Activated CD4-positive, alpha-beta memory T cell treated with anti-CD3 and anti-CD28 coated beads, Interleukin-2, amount 10 ng/mL, durations not matched to agents 7 days and 5 days (primary cell): ENCODE data around the gene B4GALNT4. TPM values are rescaled to one million over a fixed set of nuclear protein-coding genes. Genes with fewer than 3 reads are reported as not detected.

ENCODE experiments used
- CTCF ChIA-PET: fragments of 350-600 bp; sonication (Branson Sonifier 250); formaldehyde crosslinking; loops from one replicate; lab custom pipeline; 2021; ENCODE audit warnings: antibody characterized with exemption, inconsistent platforms; lab: Charles Lee
- POLR2A ChIA-PET: fragments of 350-600 bp; sonication (Branson Sonifier 250); formaldehyde crosslinking; loops from one replicate; lab custom pipeline; 2021; ENCODE audit warnings: antibody characterized with exemption; lab: Charles Lee
- DNase-seq: peaks from one replicate; pipeline ENCODE4 v3.0.0-alpha.2; 2020
- H3K27ac Mint-ChIP-seq: one replicate; pipeline ENCODE4 v1.8.0; 2021; ENCODE audit warnings: mild to moderate bottlenecking, mixed read lengths
- H3K27me3 Mint-ChIP-seq: one replicate; pipeline ENCODE4 v1.8.0; 2021; ENCODE audit warnings: mixed read lengths
- H3K36me3 Mint-ChIP-seq: one replicate; pipeline ENCODE4 v1.8.0; 2021; ENCODE audit warnings: low read depth, mixed read lengths
- H3K4me1 Mint-ChIP-seq: one replicate; pipeline ENCODE4 v1.8.0; 2021; ENCODE audit warnings: mixed read lengths
- H3K4me3 Mint-ChIP-seq: one replicate; pipeline ENCODE4 v1.8.0; 2021; ENCODE audit warnings: mild to moderate bottlenecking, mixed read lengths
- H3K9me3 Mint-ChIP-seq: one replicate; pipeline ENCODE4 v1.8.0; 2021; ENCODE audit warnings: mixed read lengths
- total RNA-seq, 2 experiments: library from RNA; stranded (reverse); gene quantifications; one replicate each; pipeline ENCODE4 v1.2.3, GENCODE V29; 2021

Gene B4GALNT4
- total RNA-seq, 2 experiments from 2014 or later, result 0.23 to 0.53 TPM

GRCh38 chr11:415640-416041 lies 46.3 kb downstream of the B4GALNT4 start:
- Mint-ChIP-seq H3K27ac (peak overlapping the region; percentile 91), H3K4me1 (peaks cover 30% of the 10 kb centered on the region), H3K36me3 (peaks cover 22% of the 10 kb centered on the region), H3K27me3 (no peaks in the 10 kb centered on the region), H3K9me3 (no peaks in the 10 kb centered on the region), H3K4me3 (peak overlapping the region; percentile 99)
- CTCF ChIA-PET, result interaction anchor here (0.9 to 3.7 kb wide), 8 partner anchors 8 to 208 kb away, joined by 3 to 62 read pairs (median 4); partner anchors contain the start of genes BET1L, PHRF1, PTDSS2 and RIC8A
- no peak for DNase-seq
- POLR2A ChIA-PET, result interaction anchor here (0.7 to 6.7 kb wide), 16 partner anchors 9 to 208 kb away, joined by 3 to 102 read pairs (median 6); partner anchors contain the start of genes ANO9, BET1L, PSMD13 and PTDSS2

- Mint-ChIP-seq H3K27me3 (no peaks in the 10 kb centered on the region), H3K4me3 (peak overlapping the region; percentile 99), H3K4me1 (peaks cover 30% of the 10 kb centered on the region), H3K9me3 (no peaks in the 10 kb centered on the region), H3K27ac (peak overlapping the region; percentile 91), H3K36me3 (peaks cover 22% of the 10 kb centered on the region)
- ChIA-PET CTCF (interaction anchor here (0.9 to 3.7 kb wide), 8 partner anchors 9 to 209 kb away, joined by 3 to 62 read pairs (median 4); partner anchors contain the start of genes BET1L, PHRF1, PTDSS2 and RIC8A), POLR2A (interaction anchor here (0.7 to 6.7 kb wide), 25 partner anchors 10 to 279 kb away, joined by 3 to 102 read pairs (median 6); partner anchors contain the start of genes ANO9, BET1L, DEAF1 and PSMD13)
- no peak for DNase-seq
Measured at GRCh38 chr11:416051-416756, 46.9 kb downstream of the B4GALNT4 start.

- peaks cover 22% of the 10 kb centered on the region for H3K36me3 Mint-ChIP-seq
- peak overlapping the region; percentile 91 for H3K27ac Mint-ChIP-seq
- POLR2A ChIA-PET, result interaction anchor here (0.7 to 6.7 kb wide), 20 partner anchors 9 to 278 kb away, joined by 3 to 102 read pairs (median 6); partner anchors contain the start of genes ANO9, BET1L, DEAF1 and PTDSS2
- peak; percentile 67 for DNase-seq
- H3K27me3 Mint-ChIP-seq, result no peaks in the 10 kb centered on the region
- CTCF ChIA-PET, result interaction anchor here (0.9 to 3.7 kb wide), 6 partner anchors 10 to 210 kb away, joined by 3 to 62 read pairs (median 5); partner anchors contain the start of genes BET1L, PTDSS2 and RIC8A
- H3K4me3 Mint-ChIP-seq, result peak overlapping the region; percentile 99
- H3K4me1 Mint-ChIP-seq, result peaks cover 30% of the 10 kb centered on the region
- H3K9me3 Mint-ChIP-seq, result no peaks in the 10 kb centered on the region
Measured at GRCh38 chr11:416757-417621, 47.7 kb downstream of the B4GALNT4 start.

GRCh38 chr11:417652-418342 lies 48.5 kb downstream of the B4GALNT4 start:
- CTCF ChIA-PET, result interaction anchor here (1.4 to 3.7 kb wide), 4 partner anchors 11 to 210 kb away, joined by 3 to 62 read pairs (median 13); partner anchors contain the start of genes BET1L, PTDSS2 and RIC8A
- H3K27ac Mint-ChIP-seq, result peak overlapping the region; percentile 58
- H3K4me3 Mint-ChIP-seq, result peak overlapping the region; percentile 58
- POLR2A ChIA-PET, result interaction anchor here (1.0 to 6.7 kb wide), 11 partner anchors 8 to 180 kb away, joined by 3 to 102 read pairs (median 8); partner anchors contain the start of genes ANO9, PTDSS2 and RNH1
- DNase-seq, result no peak
- peaks cover 22% of the 10 kb centered on the region for H3K36me3 Mint-ChIP-seq
- no peaks in the 10 kb centered on the region for H3K27me3 Mint-ChIP-seq
- H3K4me1 Mint-ChIP-seq, result peaks cover 28% of the 10 kb centered on the region
- H3K9me3 Mint-ChIP-seq, result no peaks in the 10 kb centered on the region

GRCh38 chr11:418343-419247 lies 49.3 kb downstream of the B4GALNT4 start:
- H3K27me3 Mint-ChIP-seq, result no peaks in the 10 kb centered on the region
- H3K36me3 Mint-ChIP-seq, result peaks cover 18% of the 10 kb centered on the region
- H3K9me3 Mint-ChIP-seq, result no peaks in the 10 kb centered on the region
- no peak overlapping the region for H3K27ac Mint-ChIP-seq
- H3K4me3 Mint-ChIP-seq, result no peak overlapping the region
- H3K4me1 Mint-ChIP-seq, result peaks cover 20% of the 10 kb centered on the region
- CTCF ChIA-PET, result interaction anchor here (1.4 kb wide), 1 partner anchor 12 kb away, joined by 3 read pairs; no protein-coding TSS in a partner anchor
- DNase-seq, result no peak
- POLR2A ChIA-PET, result interaction anchor here (6.7 kb wide), 1 partner anchor 31 kb away, joined by 102 read pairs; the partner anchor contains the start of gene PTDSS2

- Mint-ChIP-seq H3K9me3 (no peaks in the 10 kb centered on the region), H3K36me3 (peaks cover 16% of the 10 kb centered on the region), H3K27ac (no peak overlapping the region), H3K4me1 (peaks cover 15% of the 10 kb centered on the region), H3K4me3 (no peak overlapping the region), H3K27me3 (no peaks in the 10 kb centered on the region)
- POLR2A ChIA-PET, result no interaction called here
- no peak for DNase-seq
- CTCF ChIA-PET, result interaction anchor here (1.4 kb wide), 1 partner anchor 13 kb away, joined by 3 read pairs; no protein-coding TSS in a partner anchor
Measured at GRCh38 chr11:419248-420005, 50.1 kb downstream of the B4GALNT4 start.

GRCh38 chr11:420054-420910 lies 51.0 kb downstream of the B4GALNT4 start:
- no peak overlapping the region for H3K27ac Mint-ChIP-seq
- no peak overlapping the region for H3K4me3 Mint-ChIP-seq
- H3K27me3 Mint-ChIP-seq, result no peaks in the 10 kb centered on the region
- peaks cover 10% of the 10 kb centered on the region for H3K4me1 Mint-ChIP-seq
- H3K36me3 Mint-ChIP-seq, result peaks cover 8% of the 10 kb centered on the region
- ChIA-PET POLR2A (no interaction called here), CTCF (no interaction called here)
- DNase-seq, result no peak
- no peaks in the 10 kb centered on the region for H3K9me3 Mint-ChIP-seq

- DNase-seq, result no peak
- Mint-ChIP-seq H3K36me3 (peaks cover 7% of the 10 kb centered on the region), H3K27ac (no peak overlapping the region), H3K9me3 (no peaks in the 10 kb centered on the region), H3K4me1 (peaks cover 9% of the 10 kb centered on the region), H3K27me3 (no peaks in the 10 kb centered on the region), H3K4me3 (no peak overlapping the region)
- POLR2A ChIA-PET, result no interaction called here
- CTCF ChIA-PET, result no interaction called here
Measured at GRCh38 chr11:420911-421321, 51.6 kb downstream of the B4GALNT4 start.

GRCh38 chr11:422249-422656 lies 53.0 kb downstream of the B4GALNT4 start:
- peaks cover 5% of the 10 kb centered on the region for H3K4me1 Mint-ChIP-seq
- ChIA-PET POLR2A (no interaction called here), CTCF (interaction anchor here (1.0 to 1.2 kb wide), 2 partner anchors 16 to 28 kb away, joined by 3 to 4 read pairs; no protein-coding TSS in a partner anchor)
- no peaks in the 10 kb centered on the region for H3K9me3 Mint-ChIP-seq
- no peaks in the 10 kb centered on the region for H3K27me3 Mint-ChIP-seq
- no peak overlapping the region for H3K4me3 Mint-ChIP-seq
- DNase-seq, result no peak
- peaks cover 3% of the 10 kb centered on the region for H3K36me3 Mint-ChIP-seq
- H3K27ac Mint-ChIP-seq, result no peak overlapping the region

GRCh38 chr11:424232-424631 lies 54.9 kb downstream of the B4GALNT4 start:
- DNase-seq, result no peak
- ChIA-PET POLR2A (no interaction called here), CTCF (no interaction called here)
- Mint-ChIP-seq H3K27ac (no peak overlapping the region), H3K4me1 (no peaks in the 10 kb centered on the region), H3K27me3 (no peaks in the 10 kb centered on the region), H3K4me3 (no peak overlapping the region), H3K36me3 (peaks cover 5% of the 10 kb centered on the region), H3K9me3 (no peaks in the 10 kb centered on the region)
